ENCODE measurements around the gene BEND2.

DNA sequence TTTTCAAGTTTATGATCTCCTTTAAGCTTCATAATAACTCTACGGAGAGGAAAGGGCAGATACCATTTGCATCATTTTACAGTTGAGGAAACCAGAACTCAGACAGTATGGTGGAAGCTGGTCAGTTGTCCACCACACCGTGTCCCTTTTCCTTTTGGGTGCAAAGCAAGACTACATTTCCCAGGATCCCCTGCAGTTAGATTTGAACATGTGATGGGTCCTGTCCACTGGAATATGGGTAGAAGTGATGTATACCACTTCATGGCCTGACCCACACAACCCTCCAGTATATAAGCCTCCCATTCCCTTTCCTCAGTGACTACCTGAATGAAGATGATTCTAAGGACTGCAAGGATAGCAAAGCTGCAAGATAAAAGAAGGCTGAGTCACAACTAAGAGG is 74.7 kb downstream of the BEND2 start:
- no peak for TF ChIP-seq YY1 (IDR thresholded peaks at IDR 0.05; ENCODE audit: insufficient read depth, insufficient read length)
- no peak for TF ChIP-seq ZNF274 (IDR thresholded peaks at IDR 0.05; ENCODE audit: low read depth, low read length)
- no peak for TF ChIP-seq SUZ12 (IDR thresholded peaks at IDR 0.05; ENCODE audit: extremely low read depth, insufficient read depth, insufficient read length)
